HEK293 (cell line): ENCODE results near the gene NDOR1.

ENCODE experiments used
- GLIS1 ChIP-seq: fragments of 450-650 bp; formaldehyde crosslinking; IDR thresholded peaks from 2 replicates; pipeline ENCODE4 v1.5.1; 2016; ENCODE audit warnings: missing biosample characterization, missing genetic modification characterization
- GLIS2 ChIP-seq: fragments of 450-650 bp; formaldehyde crosslinking; IDR thresholded peaks from 2 replicates; pipeline ENCODE4 v1.5.1; 2016; ENCODE audit warnings: missing biosample characterization, missing genetic modification characterization
- SCRT2 ChIP-seq: fragments of 450-650 bp; formaldehyde crosslinking; IDR thresholded peaks from 2 replicates; pipeline ENCODE4 v1.5.1; 2016; ENCODE audit warnings: missing biosample characterization, missing genetic modification characterization
- YY1 ChIP-seq: fragments of 450-650 bp; formaldehyde crosslinking; IDR thresholded peaks from 2 replicates; pipeline ENCODE4 v1.5.1; 2018; ENCODE audit warnings: missing biosample characterization, missing genetic modification characterization
- ZBTB11 ChIP-seq: fragments of 450-650 bp; formaldehyde crosslinking; conservative IDR thresholded peaks from 2 replicates; pipeline ENCODE4 v1.5.1; 2016; ENCODE audit warnings: low read depth, missing biosample characterization, missing genetic modification characterization
- ZBTB49 ChIP-seq: fragments of 450-650 bp; formaldehyde crosslinking; IDR thresholded peaks from 2 replicates; pipeline ENCODE4 v1.5.1; 2016; ENCODE audit warnings: missing biosample characterization, missing genetic modification characterization, low read depth
- ZBTB8A ChIP-seq: fragments of 450-650 bp; formaldehyde crosslinking; IDR thresholded peaks from 2 replicates; pipeline ENCODE4 v1.5.1; 2016; ENCODE audit warnings: missing biosample characterization, missing genetic modification characterization
- ZNF10 ChIP-seq: fragments of 450-650 bp; formaldehyde crosslinking; IDR thresholded peaks from 2 replicates; pipeline ENCODE4 v1.5.1; 2017; ENCODE audit warnings: missing biosample characterization, missing genetic modification characterization
- ZNF175 ChIP-seq: fragments of 450-650 bp; formaldehyde crosslinking; IDR thresholded peaks from 2 replicates; pipeline ENCODE4 v1.5.1; 2016; ENCODE audit warnings: missing biosample characterization, missing genetic modification characterization
- ZNF529 ChIP-seq: fragments of 450-650 bp; formaldehyde crosslinking; IDR thresholded peaks from 2 replicates; pipeline ENCODE4 v1.5.1; 2017; ENCODE audit warnings: missing genetic modification characterization, missing biosample characterization; ENCODE audit not compliant: insufficient replicate concordance
- ZNF621 ChIP-seq: fragments of 450-650 bp; formaldehyde crosslinking; IDR thresholded peaks from 2 replicates; pipeline ENCODE4 v1.5.1; 2017; ENCODE audit warnings: missing biosample characterization, missing genetic modification characterization
- ZSCAN30 ChIP-seq: fragments of 450-650 bp; IDR thresholded peaks from 2 replicates; pipeline ENCODE4 v1.5.1; 2018; ENCODE audit warnings: missing biosample characterization, mild to moderate bottlenecking, missing genetic modification characterization, moderate library complexity
- TF ChIP-seq, protein P1 (sequence below): fragments of 450-650 bp; formaldehyde crosslinking; IDR thresholded peaks from 2 replicates; pipeline ENCODE4 v1.5.1; 2016; ENCODE audit warnings: missing biosample characterization, missing genetic modification characterization
- TF ChIP-seq, protein P2 (sequence below): fragments of 450-650 bp; formaldehyde crosslinking; IDR thresholded peaks from 2 replicates; pipeline ENCODE4 v1.5.1; 2016; ENCODE audit warnings: missing biosample characterization, missing genetic modification characterization
- TF ChIP-seq, protein P3 (sequence below): fragments of 450-650 bp; formaldehyde crosslinking; IDR thresholded peaks from 2 replicates; pipeline ENCODE4 v1.5.1; 2016; ENCODE audit warnings: missing biosample characterization, missing genetic modification characterization

NDOR1 gene

GRCh38 chr9:137171149-137171900 lies 34.2 kb upstream of the NDOR1 start (continued):
- TF ChIP-seq ZBTB11, result no peak
- TF ChIP-seq ZSCAN30 (tag by site-specific recombination), result no peak
- TF ChIP-seq, protein P1, sequence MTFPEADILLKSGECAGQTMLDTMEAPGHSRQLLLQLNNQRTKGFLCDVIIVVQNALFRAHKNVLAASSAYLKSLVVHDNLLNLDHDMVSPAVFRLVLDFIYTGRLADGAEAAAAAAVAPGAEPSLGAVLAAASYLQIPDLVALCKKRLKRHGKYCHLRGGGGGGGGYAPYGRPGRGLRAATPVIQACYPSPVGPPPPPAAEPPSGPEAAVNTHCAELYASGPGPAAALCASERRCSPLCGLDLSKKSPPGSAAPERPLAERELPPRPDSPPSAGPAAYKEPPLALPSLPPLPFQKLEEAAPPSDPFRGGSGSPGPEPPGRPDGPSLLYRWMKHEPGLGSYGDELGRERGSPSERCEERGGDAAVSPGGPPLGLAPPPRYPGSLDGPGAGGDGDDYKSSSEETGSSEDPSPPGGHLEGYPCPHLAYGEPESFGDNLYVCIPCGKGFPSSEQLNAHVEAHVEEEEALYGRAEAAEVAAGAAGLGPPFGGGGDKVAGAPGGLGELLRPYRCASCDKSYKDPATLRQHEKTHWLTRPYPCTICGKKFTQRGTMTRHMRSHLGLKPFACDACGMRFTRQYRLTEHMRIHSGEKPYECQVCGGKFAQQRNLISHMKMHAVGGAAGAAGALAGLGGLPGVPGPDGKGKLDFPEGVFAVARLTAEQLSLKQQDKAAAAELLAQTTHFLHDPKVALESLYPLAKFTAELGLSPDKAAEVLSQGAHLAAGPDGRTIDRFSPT (tag by site-specific recombination), result peak; percentile 68; the same call in 1 of the 2 replicates
- no peak for TF ChIP-seq ZNF621 (tag by site-specific recombination)
- TF ChIP-seq ZNF10 (tag by site-specific recombination), result no peak
- TF ChIP-seq, protein P2, sequence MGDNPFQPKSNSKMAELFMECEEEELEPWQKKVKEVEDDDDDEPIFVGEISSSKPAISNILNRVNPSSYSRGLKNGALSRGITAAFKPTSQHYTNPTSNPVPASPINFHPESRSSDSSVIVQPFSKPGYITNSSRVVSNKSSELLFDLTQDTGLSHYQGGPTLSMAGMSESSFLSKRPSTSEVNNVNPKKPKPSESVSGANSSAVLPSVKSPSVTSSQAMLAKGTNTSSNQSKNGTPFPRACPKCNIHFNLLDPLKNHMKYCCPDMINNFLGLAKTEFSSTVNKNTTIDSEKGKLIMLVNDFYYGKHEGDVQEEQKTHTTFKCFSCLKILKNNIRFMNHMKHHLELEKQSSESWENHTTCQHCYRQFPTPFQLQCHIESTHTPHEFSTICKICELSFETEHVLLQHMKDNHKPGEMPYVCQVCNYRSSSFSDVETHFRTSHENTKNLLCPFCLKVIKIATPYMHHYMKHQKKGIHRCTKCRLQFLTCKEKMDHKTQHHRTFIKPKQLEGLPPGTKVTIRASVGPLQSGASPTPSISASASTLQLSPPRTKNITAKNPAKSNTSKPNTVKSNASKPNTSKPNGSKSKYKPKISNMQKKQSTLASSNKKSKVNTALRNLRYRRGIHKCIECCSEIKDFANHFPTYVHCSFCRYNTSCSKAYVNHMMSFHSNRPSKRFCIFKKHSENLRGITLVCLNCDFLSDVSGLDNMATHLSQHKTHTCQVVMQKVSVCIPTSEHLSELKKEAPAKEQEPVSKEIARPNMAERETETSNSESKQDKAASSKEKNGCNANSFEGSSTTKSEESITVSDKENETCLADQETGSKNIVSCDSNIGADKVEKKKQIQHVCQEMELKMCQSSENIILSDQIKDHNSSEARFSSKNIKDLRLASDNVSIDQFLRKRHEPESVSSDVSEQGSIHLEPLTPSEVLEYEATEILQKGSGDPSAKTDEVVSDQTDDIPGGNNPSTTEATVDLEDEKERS (tag by site-specific recombination), result no peak
- TF ChIP-seq, protein P3, sequence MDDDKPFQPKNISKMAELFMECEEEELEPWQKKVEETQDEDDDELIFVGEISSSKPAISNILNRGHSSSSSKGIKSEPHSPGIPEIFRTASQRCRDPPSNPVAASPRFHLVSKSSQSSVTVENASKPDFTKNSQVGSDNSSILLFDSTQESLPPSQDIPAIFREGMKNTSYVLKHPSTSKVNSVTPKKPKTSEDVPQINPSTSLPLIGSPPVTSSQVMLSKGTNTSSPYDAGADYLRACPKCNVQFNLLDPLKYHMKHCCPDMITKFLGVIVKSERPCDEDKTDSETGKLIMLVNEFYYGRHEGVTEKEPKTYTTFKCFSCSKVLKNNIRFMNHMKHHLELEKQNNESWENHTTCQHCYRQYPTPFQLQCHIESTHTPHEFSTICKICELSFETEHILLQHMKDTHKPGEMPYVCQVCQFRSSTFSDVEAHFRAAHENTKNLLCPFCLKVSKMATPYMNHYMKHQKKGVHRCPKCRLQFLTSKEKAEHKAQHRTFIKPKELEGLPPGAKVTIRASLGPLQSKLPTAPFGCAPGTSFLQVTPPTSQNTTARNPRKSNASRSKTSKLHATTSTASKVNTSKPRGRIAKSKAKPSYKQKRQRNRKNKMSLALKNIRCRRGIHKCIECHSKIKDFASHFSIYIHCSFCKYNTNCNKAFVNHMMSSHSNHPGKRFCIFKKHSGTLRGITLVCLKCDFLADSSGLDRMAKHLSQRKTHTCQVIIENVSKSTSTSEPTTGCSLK (tag by site-specific recombination), result no peak
- peak; percentile 47 for TF ChIP-seq GLIS1 (tag by site-specific recombination)
- peak; percentile 57 for TF ChIP-seq SCRT2 (tag by site-specific recombination)
- TF ChIP-seq GLIS2 (tag by site-specific recombination), result 0 out of 2 replicates have a peak, but pooled peaks have one; percentile 19
- no peak for TF ChIP-seq ZBTB8A (tag by site-specific recombination)
- no peak for TF ChIP-seq ZNF175 (tag by site-specific recombination)
- TF ChIP-seq YY1 (tag by site-specific recombination), result no peak
- no peak for TF ChIP-seq ZBTB49
- TF ChIP-seq ZNF529 (tag by site-specific recombination), result no peak
